ENCODE data around the gene MRPL14.

MRPL14 gene

GRCh38 chr6:44127186-44128019, at the start of gene MRPL14, which contains the start of gene TMEM63B:
Gene MRPL14 (minus strand): TSS chr6:44127452. CDS start chr6:44116611, 10,841 bp downstream.
Gene TMEM63B (plus strand): TSS chr6:44127554. CDS start chr6:44134585, 7,031 bp downstream.
- peak; percentile 91 for DNase-seq

DNA sequence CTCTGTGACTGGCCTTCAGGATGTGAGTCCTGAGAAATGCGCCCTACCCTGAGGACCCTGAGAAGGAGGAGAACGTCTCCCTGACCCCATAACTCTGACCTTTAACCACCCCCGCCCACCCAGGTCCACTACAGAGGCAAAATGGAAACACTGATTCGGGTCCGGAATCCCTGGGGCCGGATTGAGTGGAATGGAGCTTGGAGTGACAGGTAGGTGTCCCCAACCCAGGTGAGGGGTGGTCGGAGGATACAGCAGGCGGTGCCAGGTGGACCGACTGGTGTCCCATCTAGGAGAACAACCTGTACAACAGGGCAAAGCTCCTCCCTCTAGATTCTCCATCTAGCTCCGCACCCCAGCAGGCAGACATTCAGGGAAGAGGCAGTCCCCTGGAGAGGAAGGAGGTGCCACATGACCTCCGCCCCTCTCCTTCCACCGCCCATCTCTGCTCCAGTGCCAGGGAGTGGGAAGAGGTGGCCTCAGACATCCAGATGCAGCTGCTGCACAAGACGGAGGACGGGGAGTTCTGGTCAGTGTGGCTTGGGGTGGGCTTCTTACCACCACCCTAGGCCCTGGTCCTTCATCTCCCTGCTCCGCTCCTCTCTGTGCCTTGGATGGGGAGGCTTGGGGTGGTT, 49.0 kb upstream of the MRPL14 start:
- DNase-seq = no peak

- peak; percentile 74 for DNase-seq
These were observed 45.7 kb upstream of the MRPL14 start for GRCh38 chr6:44172731-44173500.

GRCh38 chr6:44171899-44172546, 44.8 kb upstream of the MRPL14 start:
- no peak for DNase-seq

DNA sequence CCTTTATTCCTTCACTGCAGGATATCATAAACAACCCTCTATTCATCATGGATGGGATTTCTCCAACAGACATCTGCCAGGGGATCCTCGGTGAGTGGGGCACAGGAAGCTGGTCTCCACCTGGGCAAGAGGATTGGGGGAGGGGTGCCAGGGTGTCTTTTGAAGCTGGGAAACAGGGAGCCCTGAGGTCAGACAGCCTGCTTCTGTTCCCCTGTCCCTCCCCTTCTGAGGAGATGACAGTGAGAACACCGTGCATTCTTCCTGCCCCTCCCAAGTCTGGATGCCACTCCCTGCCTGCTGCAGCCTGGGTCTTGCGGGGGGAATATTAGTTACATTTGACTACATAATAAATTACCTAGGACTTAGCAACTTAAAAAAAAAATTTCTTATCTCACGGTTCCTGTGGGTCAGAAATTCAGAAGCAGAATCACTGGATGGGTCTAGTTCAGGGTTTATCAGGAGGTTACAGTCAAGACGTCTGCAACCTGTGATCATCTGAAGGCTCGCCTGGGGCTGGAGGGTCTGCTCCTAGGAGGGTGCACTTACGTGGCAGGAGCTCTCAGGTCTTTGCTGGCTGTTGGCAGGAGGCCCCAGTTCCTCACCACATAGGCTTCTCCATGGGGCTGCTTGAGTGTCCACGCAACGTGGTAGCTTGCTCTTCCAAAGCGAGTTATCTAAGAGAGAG, 42.8 kb upstream of the MRPL14 start:
- DNase-seq = no peak

GRCh38 chr6:44169154-44169553, 41.9 kb upstream of the MRPL14 start:
- no peak for DNase-seq

DNA sequence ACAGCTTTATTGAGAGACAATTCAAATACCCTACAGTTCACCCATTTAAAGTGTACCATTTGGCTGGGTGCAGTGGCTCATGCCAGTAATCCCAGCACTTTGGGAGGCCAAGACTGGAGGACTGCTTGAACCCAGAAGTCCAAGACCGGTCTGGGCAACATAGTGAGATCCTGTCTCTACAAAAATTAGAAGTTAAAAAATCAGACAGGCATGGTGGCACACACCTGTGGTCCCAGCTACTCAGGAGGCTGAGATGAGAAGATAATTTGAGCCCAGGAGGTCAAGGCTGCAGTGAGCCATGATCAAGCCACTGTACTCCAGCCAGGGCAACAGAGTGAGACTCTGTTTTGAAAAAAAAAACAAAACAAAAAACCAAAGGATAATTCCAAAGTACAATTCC, 40.3 kb upstream of the MRPL14 start:
- DNase-seq = no peak

DNA sequence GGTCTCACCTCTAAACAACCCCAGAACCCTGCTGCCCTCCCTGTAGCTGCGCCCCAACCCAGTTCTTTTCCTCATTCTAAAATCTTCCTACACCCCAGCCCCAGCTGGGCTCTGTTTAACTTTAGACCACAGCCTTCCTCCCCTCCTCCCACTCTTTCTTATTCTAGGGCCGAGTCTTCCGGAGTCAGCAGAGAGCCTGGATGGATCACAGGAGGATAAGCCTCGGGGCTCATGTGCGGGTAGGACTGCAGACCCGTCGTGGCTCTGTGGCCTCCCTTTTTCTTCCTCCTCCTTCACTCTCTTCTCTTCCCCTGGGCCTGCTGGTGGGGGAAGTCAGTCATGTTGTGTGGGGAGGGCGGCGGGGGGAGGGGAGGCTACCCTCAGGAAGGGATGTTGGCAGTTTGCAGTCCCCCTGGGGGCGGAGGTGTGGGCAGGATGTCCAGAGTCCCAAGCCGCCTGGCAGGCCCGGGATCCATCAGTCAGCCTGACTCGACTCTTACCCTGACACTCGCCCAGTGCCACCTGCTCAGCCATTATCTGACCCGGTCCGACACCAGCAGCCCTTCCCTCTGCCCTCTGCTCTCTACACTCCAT, 39.4 kb upstream of the MRPL14 start:
- no peak for DNase-seq

DNA sequence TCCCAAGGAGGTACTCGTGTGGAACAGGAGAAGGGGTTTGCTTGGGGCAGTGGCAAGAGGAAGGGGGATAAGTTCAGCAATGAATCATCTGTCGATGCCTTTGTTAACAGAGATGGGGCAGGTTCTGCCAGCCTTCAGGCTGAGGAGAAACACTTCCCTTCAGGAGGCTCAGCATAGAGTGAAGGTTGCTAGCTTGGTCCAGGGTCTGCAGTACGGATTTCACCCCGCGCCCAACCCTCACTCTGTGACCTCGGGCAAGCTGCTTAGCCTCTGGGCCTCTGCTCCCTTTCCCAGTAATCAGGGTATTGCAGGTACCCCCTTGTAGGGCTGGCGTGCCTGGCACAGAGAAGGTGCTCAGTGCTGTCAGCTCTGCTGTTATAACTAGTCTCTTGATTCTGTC, 38.9 kb upstream of the MRPL14 start:
- no peak for DNase-seq

- no peak for DNase-seq
These were observed 35.8 kb upstream of the MRPL14 start for GRCh38 chr6:44162876-44163625.

GRCh38 chr6:44161997-44162338, 34.7 kb upstream of the MRPL14 start:
- DNase-seq = no peak

GRCh38 chr6:44158770-44159228, 31.5 kb upstream of the MRPL14 start, which contains the start of gene CAPN11:
Gene CAPN11 (plus strand): TSS chr6:44158820. CDS start chr6:44158849, 29 bp downstream.
- DNase-seq = no peak

- DNase-seq = no peak
These were observed 29.9 kb upstream of the MRPL14 start for GRCh38 chr6:44157152-44157521.

DNA sequence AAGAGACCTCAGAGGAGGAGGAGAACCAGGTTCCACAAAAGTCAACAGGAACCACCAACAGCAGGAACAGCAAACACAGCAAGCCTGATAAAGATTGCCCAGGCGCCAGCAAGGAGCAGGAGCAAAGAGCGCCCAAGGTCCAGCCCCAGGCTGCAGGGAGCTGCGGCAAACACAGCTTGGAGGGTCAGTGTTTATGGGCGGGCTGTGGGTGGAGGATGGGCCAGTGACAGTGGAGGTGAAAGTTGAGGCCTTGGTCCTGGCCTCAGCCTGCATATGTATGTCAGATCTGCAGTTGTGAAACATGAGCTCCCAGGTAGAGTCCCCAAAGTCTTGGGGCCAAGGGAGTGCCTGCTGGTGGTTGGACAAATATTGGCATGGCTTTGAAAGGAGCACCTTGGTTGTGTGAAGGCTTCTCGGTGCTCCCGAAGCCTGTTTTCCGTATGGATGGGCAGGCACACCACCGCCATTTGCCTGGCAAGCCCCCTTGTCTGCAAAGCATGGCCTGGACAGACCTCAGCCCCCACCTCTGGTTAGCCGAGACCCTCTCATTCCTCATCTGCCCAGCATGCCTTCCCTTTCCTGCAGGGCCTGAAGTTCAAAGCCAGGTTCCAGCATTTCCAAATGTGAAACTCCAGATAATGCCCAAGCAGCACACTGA, 29.4 kb upstream of the MRPL14 start:
- DNase-seq = no peak

- DNase-seq = no peak
These were observed 26.8 kb upstream of the MRPL14 start for GRCh38 chr6:44154067-44154466.

DNA sequence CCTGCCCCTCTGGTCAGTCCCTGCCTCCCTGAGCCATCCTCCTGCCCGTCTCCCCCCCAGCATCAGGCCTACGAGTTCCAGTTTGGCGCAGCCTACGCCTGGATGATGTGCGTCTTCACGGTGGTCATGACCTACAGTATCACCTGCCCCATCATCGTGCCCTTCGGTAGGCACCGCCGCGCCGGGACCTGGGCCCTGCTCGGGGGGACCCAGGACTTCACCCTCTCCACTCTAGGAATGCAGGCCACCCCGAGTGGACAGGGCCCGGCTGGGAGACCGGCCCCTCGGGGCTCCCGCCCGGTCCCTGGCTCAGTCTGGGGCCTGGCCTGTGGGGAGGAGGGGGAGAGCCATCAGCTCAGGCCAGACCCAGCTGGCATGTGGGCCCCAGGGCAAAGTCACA, 25.3 kb upstream of the MRPL14 start:
- no peak for DNase-seq

DNA sequence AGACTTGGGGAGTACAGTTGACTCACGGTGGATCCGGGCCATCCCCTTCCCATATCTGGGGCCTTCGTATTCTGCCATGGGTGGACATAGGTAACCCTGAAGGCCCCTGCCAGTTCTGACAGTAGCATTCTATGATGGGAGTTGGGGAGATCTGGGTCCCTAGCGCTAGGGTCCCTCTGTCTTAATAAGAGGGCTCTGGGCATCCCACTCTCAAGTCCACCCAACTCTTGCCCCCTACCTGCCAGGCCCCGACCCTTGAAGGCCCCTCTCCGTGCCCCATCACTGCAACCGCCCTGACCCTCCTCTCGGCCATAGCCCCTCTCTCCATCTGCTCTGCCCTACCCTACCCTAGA, 24.8 kb upstream of the MRPL14 start:
- no peak for DNase-seq

GRCh38 chr6:44151348-44152108, 24.3 kb upstream of the MRPL14 start:
- DNase-seq = peak; percentile 74

DNA sequence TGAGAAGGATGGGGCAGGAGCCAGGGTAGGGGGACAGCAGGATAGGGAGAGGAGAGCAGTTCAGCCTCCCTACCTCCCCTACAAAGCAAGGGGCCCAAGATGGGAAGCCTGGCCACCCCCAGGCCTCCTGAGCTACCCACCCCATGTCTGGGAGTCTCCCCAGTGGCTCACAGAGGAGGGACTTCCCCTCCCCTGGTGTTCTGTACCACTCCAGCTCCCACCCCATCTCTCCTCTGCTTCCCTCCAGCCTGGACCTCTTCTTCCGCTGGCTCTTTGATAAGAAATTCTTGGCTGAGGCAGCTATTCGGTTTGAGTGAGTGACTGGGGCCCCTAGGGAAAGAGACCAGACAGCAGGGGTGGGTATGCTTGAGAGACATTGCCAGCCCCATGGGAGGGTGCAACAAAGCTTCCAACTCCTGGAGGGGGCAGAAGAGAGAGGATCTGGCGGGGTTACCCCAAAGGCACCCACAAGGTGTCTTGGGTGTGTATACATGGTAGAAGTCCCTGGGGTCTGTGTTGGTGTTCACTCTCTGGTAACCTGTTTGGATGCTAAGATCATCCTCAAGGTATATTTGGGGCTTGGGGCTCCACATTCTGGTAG, 23.2 kb upstream of the MRPL14 start:
- no peak for DNase-seq

Data from CD4-positive, alpha-beta T cell treated with Interleukin-15 for 1 hour (primary cell).